ENCODE measurements around the gene DMAC1.

The DMAC1 gene

DNA sequence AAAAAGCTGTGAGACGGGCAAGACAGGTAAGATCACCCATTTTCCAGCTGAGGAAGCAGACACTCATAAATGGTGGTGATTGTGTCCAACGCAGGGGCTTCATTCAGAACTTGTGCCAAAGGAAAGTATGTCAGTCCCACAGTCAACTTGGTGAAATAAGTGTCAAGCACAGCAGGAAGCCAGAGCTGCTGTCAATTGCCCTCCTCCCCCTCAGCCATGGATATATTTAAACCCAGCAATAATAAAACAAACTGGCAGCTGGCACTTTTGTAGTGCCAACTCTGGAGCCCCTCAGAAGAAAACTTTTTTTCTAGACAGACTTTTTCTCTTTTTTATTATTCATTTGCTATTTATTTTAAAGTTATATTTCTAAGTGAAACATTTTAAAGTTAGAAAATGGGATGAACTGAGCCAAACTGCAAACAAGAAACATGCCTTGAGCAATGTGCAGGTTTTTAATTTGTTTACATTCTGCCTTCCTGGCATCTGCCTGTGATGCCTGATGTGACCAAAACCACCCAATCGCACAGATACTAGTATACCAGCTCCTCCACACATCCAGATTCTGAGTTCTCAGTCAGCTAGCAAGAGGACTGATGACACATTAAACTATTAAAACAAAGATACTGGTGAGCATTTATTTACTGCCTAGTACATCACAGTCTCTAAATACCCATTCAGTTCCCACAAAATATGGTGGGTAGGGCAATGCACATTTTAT is 17.0 kb downstream of the DMAC1 start:
- DNase-seq = no peak

DNA sequence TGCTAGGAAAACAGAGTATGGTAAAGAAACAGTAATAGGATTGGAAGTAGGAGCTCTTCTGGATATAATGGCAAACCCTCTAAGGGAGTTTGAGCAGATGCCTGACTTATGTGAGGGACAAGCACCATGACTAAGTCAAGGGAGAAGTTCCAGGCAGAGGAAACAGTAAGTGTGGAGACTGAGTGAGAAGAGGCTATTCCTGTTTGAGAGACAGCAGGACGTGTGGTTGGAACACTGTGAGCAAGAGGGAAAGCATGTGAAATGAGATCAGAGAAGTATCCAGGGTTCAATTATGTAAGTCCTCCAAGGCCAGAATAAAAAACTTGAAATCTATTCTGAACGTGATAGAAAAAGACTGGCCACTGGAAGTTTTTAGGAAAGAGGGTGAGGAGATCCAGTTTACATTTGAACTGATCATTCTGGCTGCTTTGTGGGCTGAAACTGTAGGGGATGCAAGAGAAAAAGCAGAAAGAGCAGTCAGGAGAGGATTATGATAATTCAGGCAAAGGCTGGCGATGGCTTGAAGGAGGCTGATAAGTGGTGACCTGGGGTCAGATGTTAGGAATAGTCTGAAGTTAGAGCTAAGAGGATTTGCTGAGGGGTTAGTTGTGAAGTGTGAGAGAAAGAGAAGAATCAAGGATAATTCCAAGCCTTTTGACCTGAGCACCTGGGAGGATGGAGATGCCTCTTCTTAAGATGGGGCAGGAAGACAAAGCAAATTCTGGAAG is 19.2 kb downstream of the DMAC1 start:
- no peak for DNase-seq

DNA sequence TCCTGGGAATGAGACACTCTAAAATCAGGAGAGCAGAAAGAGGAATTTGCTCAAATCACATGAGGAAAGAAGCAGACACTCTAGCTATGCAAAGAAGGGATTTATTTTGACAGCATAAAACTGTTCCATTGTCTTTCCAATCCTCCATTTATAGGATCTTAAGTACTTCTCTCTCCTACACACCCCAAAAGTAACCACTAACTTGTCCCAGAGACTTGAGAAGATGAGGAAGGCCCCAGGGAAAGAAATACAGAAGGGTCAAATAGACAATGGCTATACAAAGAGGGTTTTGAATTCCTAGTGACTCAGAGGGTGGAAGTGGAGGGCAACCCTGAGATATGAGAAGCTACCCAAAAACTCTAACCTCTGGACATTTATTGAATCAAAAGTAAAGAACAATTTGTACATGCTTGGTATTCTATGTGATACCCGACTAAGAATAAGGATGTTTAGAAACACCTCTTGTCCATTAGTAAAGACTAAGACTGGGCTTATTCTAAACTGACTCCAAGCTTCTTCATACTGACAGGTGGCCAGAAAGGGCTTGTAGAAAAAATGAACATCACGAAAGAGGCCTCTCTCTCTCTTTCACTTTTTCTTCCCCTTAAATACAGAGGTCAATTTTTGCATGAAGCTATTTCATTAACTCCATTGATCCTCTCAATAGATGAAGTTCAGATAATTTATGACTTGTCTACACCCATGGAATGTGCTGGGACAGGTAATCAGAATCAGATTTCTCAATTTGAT is 20.6 kb downstream of the DMAC1 start:
- no peak for DNase-seq

DNA sequence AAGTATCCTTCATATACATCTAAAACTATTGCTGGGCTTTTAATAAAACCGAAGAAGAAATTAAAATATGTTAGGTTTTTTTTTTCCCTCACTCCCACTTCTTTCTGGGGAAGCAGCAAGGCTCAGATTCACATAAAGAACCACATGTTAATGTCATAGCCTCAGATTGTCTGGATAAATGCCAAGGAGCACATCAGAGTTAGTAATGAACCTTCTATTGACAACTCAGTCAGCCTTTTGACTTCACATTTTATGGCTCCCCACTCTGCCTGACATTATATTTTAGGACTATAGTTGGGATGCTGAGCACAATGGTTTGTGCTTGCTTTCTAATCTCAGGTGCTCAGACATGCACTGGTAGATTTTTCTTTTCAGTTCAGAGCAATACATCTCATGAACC is 21.8 kb downstream of the DMAC1 start:
- no peak for DNase-seq

DNA sequence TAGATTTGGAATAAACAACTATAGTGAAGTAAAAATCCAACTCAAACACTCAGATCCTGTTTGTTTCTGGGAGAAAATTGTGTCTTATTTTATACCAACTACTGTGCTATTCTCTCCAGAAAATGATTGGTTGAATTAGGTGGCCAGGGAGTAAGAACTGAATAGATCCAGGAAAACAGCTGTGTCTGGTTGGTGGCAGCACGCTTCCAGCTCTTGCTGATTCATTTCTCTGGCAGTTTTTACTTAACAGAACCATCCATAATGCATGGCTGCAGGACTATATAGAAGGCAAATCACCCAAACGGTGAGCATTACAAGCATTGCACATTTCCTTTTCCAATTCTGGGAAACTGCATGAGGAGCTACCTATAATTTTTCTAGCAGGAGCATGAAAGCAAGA is 29.5 kb downstream of the DMAC1 start:
- no peak for DNase-seq

DNA sequence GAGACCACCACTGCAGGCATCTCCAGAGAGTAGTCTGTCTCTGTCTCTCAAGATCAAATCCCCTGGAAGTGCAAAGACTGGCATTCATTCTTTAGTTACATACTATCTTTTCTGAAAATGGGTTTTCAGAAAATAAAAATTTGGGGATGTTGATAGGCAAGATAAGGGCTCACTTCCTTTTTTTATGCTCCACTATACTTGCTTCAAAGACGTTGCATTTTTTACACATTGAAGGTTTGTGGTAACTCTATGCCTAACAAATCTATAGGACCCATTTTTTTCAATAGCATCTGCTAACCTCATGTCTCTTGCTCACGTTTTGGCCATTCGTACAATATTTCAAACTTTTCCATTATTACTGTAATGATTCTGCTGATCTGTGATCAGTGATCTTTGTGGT is 37.0 kb downstream of the DMAC1 start:
- no peak for DNase-seq

DNA sequence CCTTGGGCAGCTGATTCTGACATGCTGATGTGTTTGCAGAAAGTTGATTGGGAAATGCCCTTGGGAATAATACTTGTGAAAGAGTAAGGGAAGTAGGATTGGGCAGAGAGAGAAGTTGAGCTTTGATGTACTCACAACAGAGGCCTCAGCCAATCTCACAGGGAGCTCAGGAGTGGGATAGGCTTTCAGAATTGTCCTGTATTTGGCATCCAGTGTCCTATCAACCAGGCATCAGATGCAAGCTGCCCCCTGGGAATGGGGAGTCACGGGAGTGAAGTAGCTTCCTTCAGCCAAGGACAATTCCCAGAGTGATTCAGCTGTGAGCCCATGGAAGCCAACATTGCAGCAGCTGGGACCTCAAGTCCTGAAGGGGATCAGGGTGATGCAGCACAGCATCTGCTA is 39.6 kb downstream of the DMAC1 start:
- no peak for DNase-seq

DNA sequence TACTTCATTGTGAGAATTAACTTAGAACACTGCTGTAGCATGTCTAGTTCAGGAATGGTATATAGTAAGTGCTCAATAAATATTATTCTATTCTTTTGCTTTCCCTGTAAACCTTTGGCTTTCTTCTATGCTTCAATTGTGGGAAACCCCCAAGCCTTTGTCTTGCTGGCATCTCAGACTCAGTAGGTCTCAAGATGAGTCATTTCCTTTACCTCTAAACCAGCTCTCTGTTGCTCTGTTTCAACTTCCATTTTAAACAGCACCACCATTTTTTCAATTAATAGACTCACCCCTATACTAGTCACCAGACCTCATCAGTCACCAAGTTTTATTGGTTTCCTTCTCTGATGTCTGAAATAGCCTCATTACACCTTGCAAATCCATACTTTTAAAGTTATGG is 43.5 kb downstream of the DMAC1 start:
- no peak for DNase-seq

DNA sequence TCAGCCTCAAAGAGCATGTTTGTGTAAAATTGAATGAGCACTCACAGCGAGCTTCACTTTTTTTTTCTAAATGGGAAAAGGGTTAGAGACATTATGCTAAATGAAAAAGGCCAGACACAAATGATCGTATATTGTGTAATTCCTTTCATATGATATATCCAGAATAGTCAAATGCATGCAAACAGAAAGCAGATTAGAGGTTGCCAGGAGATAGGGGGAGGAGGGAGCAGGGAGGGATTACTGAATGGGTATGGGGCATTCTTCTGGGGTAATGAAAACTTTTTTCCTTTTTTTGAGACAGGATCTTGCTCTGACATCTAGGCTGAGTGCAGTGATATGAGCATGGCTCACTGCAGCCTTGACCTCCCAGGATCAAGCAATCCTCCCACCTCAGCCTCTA is 47.1 kb downstream of the DMAC1 start:
- no peak for DNase-seq

Data from effector CD8-positive, alpha-beta T cell (primary cell).